ENCODE measurements around the gene CDK11B.
A peak's percentile ranks its signal among the peaks of the same experiment; 100 is the strongest.

CDK11B gene

DNA sequence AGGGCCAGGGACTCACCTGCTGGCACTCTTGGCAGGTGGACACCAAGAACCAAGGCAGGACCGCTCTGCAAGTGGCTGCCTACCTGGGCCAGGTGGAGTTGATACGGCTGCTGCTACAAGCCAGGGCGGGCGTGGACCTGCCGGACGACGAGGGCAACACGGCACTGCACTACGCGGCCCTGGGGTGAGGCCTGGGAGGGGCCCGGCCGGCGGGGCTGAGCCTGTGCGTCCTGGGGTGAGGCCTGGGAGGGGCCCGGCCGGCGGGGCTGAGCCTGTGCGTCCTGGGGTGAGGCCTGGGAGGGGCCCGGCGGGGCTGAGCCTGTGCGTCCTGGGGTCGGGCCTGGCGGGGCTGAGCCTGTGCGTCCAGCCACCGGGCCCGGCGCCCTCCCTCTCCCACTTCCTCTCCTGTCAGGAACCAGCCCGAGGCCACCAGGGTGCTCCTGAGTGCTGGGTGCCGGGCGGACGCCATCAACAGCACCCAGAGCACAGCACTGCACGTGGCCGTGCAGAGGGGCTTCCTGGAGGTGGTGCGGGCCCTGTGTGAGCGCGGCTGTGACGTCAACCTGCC lies 31.5 kb downstream of the CDK11B start:
- no peak for DNase-seq (ENCODE audit: low spot score)

DNA sequence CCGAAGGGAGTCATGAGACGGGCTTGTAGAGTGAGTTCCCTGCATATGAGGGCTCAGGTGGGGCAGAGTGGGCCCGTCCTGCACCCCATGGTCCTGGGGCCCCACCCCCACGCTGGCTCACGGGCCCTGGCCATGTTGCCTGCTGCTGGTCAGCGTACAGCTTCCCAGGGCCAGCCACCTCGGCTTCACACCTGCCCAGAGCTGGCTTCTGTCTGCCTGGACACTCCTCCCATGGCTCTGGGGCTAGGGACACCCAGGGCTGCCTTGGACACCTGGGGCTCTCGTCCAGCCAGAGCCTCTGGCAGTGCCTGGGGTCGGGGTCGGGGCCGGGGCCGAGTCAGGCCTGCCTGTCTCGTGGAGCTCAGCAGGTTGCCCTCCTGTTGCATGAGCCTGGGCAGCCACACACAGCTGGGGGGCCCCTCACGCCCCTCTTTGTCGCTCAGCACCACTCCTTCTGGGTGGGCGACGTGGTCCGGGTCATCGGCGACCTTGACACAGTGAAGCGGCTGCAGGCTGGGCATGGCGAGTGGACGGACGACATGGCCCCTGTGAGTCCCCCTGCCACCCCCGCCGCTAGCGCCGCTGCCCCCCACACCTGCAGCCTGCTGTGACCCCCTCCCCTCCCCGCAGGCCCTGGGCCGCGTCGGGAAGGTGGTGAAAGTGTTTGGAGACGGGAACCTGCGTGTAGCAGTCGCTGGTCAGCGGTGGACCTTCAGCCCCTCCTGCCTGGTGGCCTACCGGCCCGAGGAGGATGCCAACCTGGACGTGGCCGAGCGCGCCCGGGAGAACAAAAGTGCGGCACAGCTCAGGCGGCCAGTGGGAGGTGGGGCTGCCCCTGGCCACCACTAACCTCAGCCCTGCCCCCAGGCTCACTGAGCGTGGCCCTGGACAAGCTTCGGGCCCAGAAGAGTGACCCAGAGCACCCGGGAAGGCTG lies 32.3 kb downstream of the CDK11B start:
- DNase-seq (ENCODE audit: low spot score): no peak

DNA sequence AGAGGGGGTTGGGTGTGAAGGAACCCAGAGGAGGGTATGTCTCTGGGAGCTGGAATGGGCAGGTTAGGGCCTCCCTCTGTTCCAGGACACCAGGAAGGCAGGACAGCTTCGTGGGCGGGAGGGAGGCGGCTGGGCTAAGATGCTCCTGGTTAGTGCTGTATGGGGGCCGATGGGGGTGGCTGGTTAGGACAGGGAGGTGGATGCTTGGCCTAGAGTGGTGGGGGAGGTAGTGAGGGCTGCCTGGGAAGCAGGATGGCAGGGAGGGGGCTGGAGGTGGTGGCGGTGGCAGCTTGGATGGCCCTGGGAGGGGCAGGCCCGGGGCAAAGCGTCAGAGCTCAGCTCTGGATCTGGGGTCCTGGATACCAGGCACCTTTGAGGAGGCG lies 33.0 kb downstream of the CDK11B start:
- no peak for DNase-seq (ENCODE audit: low spot score)

DNA sequence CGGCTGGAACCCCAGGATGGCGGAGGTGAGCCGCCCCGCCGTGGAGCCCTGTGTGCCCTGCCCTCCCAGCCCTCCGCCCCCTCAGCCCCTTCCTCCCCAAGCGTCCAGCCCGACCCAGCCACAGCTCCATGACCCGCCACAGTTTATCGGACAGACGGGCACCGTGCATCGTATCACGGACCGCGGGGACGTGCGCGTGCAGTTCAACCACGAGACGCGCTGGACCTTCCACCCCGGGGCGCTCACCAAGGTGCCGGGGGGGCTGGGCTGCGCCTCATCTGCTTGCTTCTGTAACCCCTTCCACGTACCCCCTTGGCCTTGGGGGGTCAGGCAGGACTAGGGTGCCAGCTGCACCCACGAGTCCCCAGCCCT lies 33.4 kb downstream of the CDK11B start:
- DNase-seq (ENCODE audit: low spot score): no peak

DNA sequence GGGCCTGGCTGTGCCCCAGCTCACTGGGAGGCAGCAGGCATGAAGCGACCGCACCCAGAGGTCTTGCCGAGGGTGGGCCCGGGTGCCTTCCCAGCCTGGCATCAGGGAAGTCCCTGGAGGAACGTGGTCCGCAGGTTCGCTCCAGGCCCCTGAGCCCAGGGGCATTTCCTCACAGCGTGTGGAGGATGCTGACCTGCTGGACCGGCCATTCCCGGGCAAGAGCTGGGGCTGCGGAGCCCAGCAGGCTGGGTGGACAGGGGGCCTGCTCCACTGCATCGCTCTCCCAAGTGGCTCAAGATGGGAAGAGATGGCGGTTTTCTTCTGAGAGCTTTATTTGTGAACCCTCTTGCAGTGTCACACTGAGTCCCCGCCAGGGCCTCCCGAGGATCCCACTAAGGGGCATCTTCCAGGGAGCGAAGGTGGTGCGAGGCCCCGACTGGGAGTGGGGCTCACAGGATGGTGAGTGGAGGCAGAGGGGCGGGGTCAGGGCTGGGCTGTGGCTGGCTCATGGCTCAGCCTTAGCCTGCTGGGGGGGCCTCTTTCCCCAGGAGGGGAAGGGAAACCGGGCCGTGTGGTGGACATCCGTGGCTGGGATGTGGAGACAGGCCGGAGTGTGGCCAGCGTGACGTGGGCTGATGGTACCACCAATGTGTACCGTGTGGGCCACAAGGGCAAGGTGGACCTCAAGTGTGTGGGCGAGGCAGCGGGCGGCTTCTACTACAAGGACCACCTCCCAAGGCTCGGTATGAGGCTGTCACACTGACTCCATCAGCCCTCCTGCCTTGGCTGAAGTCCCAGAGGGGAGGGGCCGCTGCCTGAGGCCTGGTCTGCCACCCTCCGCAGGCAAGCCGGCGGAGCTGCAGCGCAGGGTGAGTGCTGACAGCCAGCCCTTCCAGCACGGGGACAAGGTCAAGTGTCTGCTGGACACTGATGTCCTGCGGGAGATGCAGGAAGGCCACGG lies 34.1 kb downstream of the CDK11B start:
- DNase-seq (ENCODE audit: low spot score): no peak

DNA sequence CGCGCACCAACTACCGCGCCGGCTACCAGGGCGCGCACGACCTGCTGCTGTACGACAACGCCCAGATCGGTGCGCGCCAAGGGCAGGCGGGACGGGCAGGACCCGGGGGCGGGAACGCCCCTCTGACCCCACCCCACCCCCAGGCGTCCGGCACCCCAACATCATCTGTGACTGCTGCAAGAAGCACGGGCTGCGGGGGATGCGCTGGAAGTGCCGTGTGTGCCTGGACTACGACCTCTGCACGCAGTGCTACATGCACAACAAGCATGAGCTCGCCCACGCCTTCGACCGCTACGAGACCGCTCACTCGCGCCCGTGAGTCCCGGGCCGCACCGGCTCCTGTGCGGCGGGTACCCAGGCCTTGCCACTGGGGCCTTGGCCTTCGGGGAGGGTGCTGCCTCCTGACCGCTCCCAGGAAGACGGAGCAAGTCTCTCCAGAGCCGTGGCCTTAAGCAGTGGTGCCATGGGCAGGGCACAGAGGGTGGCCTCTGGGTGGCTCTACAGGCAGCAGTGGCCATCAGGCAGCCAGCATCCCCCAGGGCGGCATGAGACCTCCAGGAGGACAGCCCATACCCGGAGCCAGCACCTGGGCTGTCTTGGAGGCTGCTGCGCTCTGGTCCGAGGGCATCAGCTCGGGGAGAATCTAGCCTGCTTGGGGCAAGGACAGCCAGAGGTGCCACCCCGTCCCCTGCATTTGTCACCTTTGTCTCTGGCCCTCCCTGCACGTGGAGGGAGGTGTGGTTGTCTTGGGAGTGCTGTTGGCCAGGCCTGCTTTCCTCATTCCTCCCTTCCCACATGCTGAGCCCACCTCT lies 35.0 kb downstream of the CDK11B start:
- DNase-seq (ENCODE audit: low spot score): no peak

DNA sequence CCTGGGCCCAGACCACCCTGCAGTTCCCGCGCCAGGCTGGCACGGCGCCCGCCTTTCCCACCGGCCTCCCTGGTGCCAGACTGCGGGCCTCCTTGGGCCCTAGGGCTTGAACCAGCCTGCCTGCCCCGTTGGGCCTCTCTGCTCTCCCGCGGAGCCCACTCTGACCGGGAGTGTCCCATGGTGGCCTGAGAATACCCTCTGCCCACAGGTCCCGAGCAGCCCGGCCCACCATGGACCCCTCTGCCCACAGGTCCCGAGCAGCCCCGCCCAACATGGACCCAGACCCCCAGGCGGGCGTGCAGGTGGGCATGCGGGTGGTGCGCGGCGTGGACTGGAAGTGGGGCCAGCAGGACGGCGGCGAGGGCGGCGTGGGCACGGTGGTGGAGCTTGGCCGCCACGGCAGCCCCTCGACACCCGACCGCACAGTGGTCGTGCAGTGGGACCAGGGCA lies 35.6 kb downstream of the CDK11B start:
- no peak for DNase-seq (ENCODE audit: low spot score)

DNA sequence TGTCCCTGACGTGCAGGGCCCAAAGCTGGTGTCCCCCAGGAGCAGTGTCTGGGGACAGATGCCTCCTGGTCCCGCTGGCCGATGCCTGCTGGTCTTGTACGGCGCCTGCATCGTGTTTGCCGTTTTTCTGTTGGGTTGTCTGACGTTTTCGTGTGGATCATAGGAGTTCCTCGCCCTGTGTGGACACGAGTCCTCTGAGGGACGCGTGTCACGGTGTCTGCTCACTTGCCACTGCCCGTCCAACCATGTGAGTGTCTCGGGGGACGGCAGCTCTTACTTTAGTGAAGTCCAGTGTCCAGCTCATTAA lies 36.1 kb downstream of the CDK11B start:
- DNase-seq (ENCODE audit: low spot score): no peak

DNA sequence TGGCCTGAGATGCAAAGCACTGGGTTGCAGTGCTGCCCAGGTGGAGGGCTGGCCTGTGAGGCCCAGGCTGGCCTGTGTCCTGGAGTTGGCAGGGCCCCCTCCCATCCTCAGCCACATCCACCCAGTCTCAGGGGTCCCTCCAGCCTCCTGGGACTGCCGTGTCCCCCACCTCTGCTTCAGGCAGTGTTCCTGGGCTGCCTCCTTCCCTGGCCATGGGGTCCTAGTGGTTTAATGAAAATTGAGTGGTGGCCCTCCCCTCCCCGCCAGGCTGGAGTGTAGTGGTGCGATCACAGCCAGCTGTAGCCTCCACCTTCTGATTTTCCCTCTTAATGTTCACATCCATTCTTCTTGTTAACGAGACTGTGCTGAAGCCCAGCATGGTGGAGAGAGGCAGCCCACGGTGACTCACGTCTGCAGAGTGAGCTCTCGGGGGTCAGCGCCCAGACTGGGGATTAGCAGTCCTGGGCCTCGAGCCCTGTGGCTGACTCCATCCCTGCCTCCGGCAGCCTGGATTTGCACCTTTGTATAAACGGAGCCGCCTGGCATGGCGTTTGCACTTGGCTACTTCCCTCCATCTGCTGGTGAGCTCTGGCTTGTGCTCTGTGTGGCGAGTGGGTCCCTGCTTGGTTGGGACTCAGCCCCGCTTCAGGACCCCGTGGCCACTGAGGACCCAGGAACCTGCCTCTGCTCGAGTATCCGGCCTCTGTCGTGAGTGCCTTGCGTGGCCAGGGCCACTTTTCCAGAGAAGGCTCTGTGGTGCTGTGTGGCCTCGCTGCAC lies 36.6 kb downstream of the CDK11B start:
- DNase-seq (ENCODE audit: low spot score): no peak

DNA sequence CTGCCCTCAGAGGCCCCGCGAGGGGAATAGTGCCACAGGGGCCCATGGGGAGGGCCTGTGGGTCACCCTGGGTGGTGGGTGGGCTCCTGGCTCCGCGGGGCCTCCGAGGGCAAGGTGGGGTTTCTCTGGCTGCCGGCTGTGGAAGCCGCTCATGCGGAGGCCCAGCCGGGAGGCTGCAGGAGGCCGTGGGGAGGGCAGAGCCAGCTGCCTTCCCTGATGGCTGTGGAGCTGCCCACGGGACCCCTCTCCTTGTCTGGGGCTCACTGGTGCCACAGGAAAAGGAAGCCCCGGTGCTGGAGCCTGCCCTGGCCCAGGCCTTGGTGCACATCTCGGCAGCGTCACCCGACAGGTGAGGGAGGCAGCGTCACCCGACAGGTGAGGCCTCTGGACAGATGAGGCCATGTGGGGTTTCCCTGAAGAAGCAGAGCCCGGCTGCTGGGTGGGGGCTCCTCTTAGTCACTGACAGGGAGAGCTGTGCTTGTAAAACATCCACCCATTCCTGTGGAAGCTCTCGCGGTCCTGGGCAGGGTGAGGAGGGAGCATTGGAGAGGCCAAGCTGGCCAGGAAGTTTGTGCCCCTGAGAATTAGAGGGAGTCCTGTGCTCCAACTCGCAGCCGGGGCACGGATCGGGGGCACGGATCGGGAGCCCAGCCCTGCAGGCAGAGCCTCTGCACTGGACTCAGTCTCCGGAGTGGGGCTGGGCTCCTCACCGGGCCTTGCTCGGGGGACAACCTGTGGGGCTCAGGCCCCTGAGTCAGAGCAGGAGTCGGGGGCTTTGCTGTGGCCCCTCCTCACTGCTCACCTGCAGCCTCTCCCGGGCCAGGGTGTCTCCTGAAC lies 37.4 kb downstream of the CDK11B start:
- no peak for DNase-seq (ENCODE audit: low spot score)

DNA sequence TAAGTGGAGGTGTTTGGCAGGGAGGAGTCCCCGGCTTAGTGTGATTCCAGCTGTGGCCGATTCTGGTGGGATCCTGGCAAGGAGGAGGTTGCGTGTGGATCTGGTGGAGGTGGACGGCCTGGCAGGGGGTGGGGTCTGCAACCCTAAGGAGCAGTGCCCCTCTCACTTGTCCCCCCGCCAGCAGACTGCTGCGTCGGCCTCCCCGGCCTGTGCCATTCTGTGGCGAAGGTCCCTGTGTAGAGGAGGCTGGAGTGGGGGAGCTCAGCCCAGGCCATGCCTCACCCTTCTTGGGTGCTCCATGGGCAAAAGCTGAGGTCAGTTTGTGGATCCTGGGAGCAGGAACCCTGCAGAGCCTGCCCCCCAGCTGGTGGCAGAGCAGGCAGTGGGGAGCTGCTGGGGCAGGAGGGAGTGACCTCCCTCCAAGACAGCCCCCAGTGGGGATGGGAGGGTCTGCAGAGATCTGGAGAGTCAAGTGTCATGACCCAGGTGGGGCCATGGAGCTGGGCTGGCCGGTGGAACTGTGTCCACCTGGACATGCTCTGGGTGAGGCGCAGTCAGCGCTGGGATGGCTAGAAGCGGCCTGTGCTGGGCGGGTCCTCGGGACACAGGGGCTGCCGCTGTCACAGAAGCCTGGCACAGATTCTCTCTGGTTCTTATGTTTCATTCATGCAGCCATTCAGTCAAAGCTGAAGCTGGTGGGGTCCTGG lies 38.2 kb downstream of the CDK11B start:
- DNase-seq (ENCODE audit: low spot score): no peak

DNA sequence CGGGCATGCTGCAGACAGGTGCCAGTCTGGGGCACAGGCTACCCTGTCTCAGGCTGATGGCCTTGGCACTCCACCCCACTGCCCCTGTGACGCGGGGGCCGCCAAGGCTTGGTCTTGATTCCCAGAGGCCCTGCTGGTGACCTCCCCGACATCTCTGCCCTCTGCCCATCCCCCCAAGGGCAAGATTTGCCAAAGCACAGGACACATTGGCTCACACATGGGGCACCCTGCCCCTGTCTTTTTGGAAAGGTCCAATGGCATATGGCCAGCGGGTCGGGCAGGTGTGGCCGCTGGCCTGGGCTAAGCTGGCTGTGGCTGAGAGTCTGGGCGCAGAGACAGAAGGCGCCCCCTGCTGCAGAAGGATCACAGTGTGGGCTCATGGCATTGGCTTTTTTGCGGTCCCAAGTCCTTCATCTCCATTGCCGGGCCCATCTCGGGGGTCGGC lies 38.9 kb downstream of the CDK11B start:
- DNase-seq (ENCODE audit: low spot score): peak; percentile 66

DNA sequence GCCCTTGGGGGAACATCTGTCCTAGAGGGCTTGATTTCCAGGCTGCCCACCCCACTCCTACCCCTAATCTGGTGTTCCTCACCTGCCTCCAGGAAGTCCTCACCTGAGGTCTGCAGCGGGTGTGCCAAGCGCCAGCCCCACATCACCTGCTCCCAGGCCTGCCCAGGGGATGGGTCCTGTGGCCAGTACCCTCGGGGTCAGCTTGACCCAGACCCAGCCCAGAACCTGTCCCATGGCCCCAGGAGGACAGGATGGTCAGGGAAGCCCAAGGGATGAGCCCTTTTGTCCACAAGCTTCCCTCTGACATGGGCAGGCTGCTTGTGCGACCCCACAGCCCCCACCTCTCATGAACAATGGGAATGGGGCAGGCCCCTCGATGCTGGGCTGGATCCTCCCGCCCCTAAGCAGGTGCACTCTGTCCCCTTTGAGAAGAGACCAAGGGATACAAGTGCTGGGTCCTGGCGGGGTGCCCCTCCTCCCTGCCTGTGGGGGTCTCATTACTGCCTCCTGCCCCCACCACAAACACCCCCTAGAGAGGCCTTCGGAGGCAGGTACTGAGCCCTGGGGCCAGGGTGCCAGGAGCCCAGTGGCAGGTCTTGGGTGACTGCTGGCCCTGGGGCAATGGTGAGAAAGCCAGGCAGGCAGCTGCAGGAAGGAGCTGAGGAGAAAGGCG lies 40.3 kb downstream of the CDK11B start:
- DNase-seq (ENCODE audit: low spot score): no peak

DNA sequence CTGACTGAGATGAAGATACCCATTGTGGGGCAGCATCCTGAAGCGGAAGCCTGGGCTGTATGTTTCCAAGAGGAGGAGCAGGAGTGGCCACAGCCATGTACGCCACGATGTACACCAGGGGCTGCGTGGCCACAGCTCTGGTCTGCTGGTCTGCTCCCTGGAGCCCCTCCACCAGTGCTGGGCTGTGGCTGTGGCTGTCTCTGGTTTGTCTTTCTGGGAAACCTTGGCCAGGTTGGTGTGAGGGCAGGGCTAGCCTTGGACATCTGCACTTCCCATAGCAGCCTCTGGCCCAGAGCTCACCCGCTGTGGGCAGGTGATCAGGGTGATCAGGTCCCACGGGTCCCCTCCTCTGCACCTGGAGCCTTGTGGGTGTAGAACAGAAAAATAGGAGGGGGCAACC lies 40.9 kb downstream of the CDK11B start:
- no peak for DNase-seq (ENCODE audit: low spot score)

DNA sequence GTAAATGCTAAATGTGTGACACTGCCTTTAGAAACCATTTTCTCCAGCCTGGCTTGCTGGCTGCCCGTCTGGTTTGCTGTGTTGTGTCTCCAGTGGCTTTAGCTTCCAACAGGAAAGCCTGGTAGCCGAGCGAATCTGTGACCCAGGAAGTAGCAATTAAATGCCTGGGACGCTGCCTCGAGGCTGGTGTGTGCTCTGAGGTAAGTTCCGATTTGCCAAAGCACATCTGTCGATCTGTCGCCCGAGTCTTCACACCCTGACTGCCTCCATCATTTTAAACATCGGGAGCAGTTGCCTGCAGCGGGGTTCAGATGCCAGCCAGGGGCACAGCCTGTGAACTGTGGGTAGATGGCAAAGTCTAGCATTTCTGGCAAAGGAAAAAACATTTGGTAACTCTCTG lies 41.3 kb downstream of the CDK11B start:
- no peak for DNase-seq (ENCODE audit: low spot score)

DNA sequence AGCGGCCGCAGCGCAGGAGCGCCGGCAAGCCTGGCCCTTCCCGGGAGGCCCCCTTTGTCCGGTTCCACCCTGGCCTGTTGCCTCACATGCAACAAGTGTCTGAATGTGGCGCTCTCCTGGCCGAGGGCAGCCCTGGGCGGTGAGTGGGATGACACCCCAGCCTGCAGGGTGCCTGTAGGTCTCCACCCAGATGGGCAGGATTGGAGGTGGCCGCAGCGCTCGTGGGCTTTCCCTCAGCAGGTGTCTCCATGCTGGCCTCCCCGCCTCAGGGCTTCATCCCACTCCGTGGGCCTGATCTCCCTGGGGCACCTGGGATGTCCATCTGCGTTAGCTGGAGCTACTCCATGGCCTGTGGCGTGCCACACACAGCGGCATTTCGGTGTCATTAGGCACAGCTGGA lies 42.0 kb downstream of the CDK11B start:
- no peak for DNase-seq (ENCODE audit: low spot score)

DNA sequence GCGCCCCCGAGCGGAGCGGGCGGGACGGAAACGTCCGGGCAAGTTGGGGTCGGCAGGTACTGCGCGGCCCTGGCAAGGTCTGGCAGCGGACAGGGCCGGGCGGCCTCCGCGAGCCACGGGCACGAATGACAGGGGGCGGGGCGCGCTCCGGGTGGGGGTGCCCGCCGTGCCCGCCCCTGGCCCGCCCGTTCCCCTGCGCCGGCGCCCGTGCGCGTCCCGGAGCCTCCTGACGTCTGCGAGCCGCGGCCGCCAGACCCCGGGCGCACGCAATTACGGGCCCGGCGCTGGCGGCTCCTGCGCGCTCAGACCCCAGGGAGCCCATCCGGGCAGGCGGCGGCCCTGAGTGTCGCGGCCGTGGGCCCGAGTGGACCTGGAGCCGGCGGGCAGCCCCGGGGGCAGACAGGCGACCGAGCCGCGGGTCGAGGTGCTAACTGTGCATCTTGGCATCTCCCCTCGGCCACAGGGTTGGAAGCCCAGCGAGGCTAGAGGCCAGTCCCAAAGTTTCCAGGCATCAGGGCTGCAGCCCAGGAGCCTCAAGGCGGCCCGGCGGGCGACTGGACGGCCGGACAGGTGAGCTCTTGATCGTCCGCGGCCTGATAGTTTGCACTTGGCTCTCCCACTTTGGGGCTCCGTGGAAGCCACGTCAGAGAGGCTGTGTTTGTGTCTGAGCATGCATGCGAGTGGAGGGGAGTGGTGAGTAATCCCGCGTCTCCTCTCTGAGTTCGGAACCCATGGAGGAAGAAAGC lies 42.6 kb downstream of the CDK11B start:
- DNase-seq (ENCODE audit: low spot score): no peak
